Dermis microvascular lymphatic vessel endothelial cell (primary cell): ENCODE data around the gene TASP1. TPM values are rescaled to one million over a fixed set of nuclear protein-coding genes. Genes with fewer than 3 reads are reported as not detected.
"Not testable (repeated sequence)": the region's sequence is repeated elsewhere in the genome, so short reads cannot be mapped to it uniquely, and the experiment has no call there.

ENCODE experiments used
- DNase-seq, 2 donors: peaks; one replicate each; pipeline versions ENCODE4 v3.0.0 to v3.0.0-alpha.2; 2010; ENCODE audit warnings: low read depth in 2 of 2
- total RNA-seq: library from RNA; depleted of rRNA; stranded (reverse); fragments of >200 nt; gene quantifications from 2 replicates; pipeline ENCODE4 v1.2.1, GENCODE V29; 2014

Gene TASP1
- total RNA-seq, 1 donor from 2014 or later, result 6.3 TPM

- DNase-seq, result peak in 1 of 2 donors; percentile 13
Observed at GRCh38 chr20:13401596-13401995, 237.1 kb downstream of the TASP1 start.

GRCh38 chr20:13400453-13400852, 238.3 kb downstream of the TASP1 start:
- no peak for DNase-seq

- no peak for DNase-seq
Observed at GRCh38 chr20:13397300-13397724, 241.4 kb downstream of the TASP1 start.

GRCh38 chr20:13396826-13397225, 241.9 kb downstream of the TASP1 start:
- no peak for DNase-seq

GRCh38 chr20:13396022-13396421, 242.7 kb downstream of the TASP1 start:
- no peak for DNase-seq

GRCh38 chr20:13395232-13395631, 243.5 kb downstream of the TASP1 start:
- no peak for DNase-seq

GRCh38 chr20:13392391-13392790, 246.3 kb downstream of the TASP1 start:
- DNase-seq, result no peak

- no peak for DNase-seq
Observed at GRCh38 chr20:13389115-13389514, 249.6 kb downstream of the TASP1 start.

GRCh38 chr20:13384132-13384531, 254.6 kb downstream of the TASP1 start:
- DNase-seq, result no peak

GRCh38 chr20:13382786-13383185, 255.9 kb downstream of the TASP1 start:
- no peak for DNase-seq

GRCh38 chr20:13380497-13381229, 258.1 kb downstream of the TASP1 start:
- DNase-seq, result not testable (repeated sequence)

GRCh38 chr20:13373400-13373799, 265.3 kb downstream of the TASP1 start:
- no peak for DNase-seq

GRCh38 chr20:13364278-13365170, 274.2 kb downstream of the TASP1 start:
- DNase-seq, result no peak

GRCh38 chr20:13363473-13363872, 275.3 kb downstream of the TASP1 start:
- DNase-seq, result no peak

GRCh38 chr20:13362165-13362564, 276.6 kb downstream of the TASP1 start:
- not testable (repeated sequence) for DNase-seq

GRCh38 chr20:13358936-13359335, 279.8 kb downstream of the TASP1 start:
- DNase-seq, result not testable (repeated sequence)

GRCh38 chr20:13357782-13358181, 280.9 kb downstream of the TASP1 start:
- not testable (repeated sequence) for DNase-seq

- no peak for DNase-seq
Observed at GRCh38 chr20:13356591-13356990, 282.1 kb downstream of the TASP1 start.

GRCh38 chr20:13355941-13356486, 282.7 kb downstream of the TASP1 start:
- DNase-seq, result no peak

- DNase-seq, result no peak
Observed at GRCh38 chr20:13355411-13355810, 283.3 kb downstream of the TASP1 start.

GRCh38 chr20:13353261-13353945, 285.3 kb downstream of the TASP1 start:
- no peak for DNase-seq

GRCh38 chr20:13349235-13349604, 289.5 kb downstream of the TASP1 start:
- DNase-seq, result no peak
